Uterus (tissue), 2 donors: ENCODE measurements around the gene VCL.

Experiments used
- CTCF ChIP-seq, 4 experiments: fragments of 200-600 bp in 2 of 4; fragments of 450-650 bp in 2 of 4; sonication (generic) in 2 of 4; IDR thresholded peaks; one replicate each; pipeline ENCODE4 v1.5.1; 2016 to 2019; ENCODE audit warnings: antibody characterized with exemption in 4 of 4, mild to moderate bottlenecking in 2 of 4, moderate library complexity in 1 of 4
- POLR2A ChIP-seq, 2 donors: fragments of 450-650 bp; IDR thresholded peaks; one replicate each; pipeline ENCODE4 v1.6.1; 2016; ENCODE audit warnings: antibody characterized with exemption in 2 of 2, mild to moderate bottlenecking in 1 of 2, moderate library complexity in 1 of 2

- TF ChIP-seq CTCF (IDR thresholded peaks at IDR 0.05) (no peak), POLR2A (IDR thresholded peaks at IDR 0.05) (no peak)
Measured at GRCh38 chr10:73995035-73995358, 2.9 kb upstream of the VCL start.
